GM21515 (cell line): ENCODE results near the gene ANKRD65.
"Not testable (repeated sequence)": the region's sequence is repeated elsewhere in the genome, so short reads cannot be mapped to it uniquely, and the experiment has no call there.

Experiments
- ATAC-seq: cut with Tn5 transposase; IDR thresholded peaks from one replicate; pipeline ENCODE4 v1.9.1; 2021; ENCODE audit not compliant: unreplicated experiment

ANKRD65 gene

DNA sequence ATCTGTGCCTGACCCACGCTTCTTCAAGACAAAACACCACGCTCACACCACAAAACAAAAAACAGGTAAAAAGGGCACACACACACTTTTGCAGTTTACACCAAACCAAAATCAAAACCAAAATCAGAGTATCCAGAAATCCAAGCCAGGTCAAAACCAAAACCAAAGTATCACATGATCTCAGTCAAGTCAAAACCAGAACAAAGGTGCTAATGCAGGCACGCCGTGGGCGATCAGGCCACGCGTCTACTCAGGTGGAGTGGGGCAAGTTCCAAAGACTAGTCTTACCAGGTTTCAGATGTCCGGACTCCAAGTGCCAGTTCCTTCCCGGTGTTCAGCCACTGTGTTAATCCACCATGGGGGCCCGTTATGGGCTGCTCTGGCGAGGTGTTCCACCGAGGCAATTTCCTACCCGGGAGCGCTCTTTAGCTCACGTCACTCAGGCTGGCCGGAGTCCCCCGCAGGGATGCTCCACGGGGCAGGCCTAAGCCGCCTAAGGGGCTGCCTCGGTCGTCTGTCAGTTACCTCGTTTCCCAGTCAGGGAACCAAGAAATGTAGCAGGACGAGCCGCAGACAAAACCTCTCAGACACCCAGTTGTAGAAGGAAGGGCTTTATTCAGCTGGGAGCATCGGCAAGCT is 3.1 kb downstream of the ANKRD65 start:
- ATAC-seq, result not testable (repeated sequence)

DNA sequence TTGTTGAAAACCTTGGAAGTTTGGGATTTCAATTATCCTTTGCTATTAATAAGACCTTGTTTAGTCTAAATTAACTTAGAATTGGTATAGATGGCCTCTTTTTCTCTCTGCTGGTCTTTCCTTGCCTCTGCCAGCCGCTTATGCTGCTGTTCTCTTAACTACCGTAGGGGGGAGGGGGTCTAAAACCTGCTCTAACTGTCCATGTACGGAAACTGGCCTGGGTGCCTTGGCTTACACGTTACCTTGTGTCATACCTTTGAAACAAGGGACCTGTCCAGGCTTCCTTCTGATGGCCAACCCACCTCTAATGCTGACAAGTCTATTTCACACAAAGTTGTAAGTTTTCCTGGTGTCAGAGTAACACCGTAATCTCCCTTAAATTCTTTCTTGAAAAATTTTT is 3.7 kb downstream of the ANKRD65 start:
- ATAC-seq, result not testable (repeated sequence)

DNA sequence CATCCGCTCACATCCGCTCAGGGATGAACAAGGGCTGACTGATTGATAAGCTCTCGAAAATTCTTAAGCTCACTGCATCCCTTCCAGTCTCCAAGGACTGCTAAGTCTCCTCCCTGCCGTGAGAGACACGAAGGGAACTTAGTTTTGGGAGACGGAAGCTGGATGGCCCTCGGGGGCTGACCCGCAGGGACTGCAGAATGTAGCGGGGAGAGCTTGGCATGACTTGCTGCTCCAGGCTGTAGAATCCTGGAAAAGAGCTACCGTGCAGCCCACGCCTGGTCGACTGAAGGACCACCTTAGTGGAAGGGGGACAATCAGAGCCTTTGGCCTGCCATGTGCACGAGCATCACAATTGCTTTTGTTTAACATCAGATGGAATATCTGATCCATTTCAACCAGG is 5.3 kb downstream of the ANKRD65 start:
- no peak for ATAC-seq

DNA sequence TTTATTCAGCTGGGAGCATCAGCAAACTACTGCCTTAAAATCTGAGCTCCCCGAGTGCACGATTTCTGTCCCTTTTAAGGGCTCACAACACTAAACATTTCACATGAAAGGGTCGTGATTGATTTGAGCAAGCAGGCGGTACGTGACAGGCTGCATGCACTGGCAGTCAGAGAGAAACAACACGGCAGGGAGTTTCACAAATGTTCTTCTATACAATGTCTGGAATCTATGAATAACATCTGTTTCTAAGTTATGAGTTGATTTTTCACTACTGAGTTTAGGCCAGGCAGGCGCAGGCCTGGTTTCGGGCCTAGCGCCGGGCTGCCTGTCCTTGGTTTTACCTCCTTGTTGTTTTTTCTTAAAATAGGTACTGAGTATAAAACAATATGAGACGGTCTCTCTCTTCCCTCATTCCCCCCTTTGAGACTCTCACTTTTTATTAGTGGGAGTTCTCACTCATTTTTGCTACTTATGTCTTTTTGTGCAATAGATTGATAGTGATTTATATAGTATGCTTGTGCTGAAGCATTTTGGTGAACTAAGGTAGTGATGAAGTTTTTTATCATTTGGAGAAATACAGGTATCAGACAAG is 8.7 kb downstream of the ANKRD65 start:
- ATAC-seq, result not testable (repeated sequence)

DNA sequence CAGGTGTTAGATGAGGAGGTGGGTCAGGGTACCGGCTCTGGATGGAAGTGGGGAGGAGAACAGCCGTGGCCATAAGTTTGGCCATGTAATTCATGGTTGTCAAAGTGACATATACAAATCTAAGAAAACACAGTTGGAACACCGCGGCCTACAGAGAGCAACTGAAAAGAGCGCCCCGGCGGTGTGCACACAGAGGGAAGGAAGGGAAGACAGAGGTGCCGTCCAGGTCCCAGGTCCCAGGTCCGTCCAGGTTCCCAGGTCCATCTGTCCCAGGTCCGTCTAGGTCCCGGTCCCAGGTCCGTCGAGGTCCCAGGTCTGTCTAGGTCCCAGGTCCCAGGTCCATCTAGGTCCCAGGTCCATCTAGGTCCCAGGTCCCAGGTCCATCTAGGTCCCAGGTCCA is 9.4 kb downstream of the ANKRD65 start:
- no peak for ATAC-seq

DNA sequence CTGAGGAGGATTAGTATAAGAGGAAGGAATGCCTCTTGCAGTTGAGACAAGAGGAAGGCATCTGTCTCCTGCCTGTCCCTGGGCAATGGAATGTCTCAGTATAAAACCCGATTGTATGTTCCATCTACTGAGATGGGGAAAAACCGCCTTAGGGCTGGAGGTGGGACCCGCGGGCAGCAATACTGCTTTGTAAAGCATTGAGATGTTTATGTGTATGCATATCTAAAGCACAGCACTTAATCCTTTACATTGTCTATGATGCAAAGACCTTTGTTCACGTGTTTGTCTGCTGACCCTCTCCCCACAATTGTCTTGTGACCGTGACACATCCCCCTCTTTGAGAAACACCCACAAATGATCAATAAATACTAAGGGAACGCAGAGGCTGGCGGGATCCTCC is 10.8 kb downstream of the ANKRD65 start:
- ATAC-seq, result not testable (repeated sequence)

DNA sequence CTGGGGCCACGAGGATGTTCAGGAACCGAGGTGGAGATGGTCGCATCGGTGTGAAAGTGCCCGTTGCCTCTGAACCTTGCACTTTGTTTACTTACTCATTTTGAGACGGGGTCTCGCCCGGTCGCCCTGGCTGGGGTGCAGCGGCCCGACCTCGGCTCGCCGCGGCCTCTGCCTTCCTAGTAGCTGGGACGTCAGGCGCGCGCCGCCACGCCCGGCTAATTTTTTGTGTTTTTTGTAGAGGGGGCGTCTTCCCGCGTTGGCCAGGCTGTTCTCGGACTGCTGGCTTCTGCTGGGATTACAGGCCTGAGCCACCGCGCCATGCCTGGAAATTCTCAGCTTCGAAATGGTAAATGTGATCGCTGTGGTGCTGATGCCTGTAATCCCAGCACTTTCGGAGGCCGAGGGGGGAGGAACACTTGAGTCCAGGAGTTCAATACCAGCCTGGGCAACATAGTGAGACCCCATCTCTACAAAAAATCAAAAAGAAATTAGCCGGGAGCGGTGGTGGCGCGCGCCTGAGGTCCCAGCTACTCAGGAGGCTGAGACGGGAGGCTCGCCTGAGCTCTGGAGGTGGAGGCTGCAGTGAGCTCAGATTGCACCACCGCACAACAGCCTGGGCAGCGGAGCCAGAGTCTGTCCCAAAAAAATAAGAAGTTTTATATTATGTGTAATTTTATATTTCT is 13.3 kb downstream of the ANKRD65 start:
- ATAC-seq, result peak; percentile 26

DNA sequence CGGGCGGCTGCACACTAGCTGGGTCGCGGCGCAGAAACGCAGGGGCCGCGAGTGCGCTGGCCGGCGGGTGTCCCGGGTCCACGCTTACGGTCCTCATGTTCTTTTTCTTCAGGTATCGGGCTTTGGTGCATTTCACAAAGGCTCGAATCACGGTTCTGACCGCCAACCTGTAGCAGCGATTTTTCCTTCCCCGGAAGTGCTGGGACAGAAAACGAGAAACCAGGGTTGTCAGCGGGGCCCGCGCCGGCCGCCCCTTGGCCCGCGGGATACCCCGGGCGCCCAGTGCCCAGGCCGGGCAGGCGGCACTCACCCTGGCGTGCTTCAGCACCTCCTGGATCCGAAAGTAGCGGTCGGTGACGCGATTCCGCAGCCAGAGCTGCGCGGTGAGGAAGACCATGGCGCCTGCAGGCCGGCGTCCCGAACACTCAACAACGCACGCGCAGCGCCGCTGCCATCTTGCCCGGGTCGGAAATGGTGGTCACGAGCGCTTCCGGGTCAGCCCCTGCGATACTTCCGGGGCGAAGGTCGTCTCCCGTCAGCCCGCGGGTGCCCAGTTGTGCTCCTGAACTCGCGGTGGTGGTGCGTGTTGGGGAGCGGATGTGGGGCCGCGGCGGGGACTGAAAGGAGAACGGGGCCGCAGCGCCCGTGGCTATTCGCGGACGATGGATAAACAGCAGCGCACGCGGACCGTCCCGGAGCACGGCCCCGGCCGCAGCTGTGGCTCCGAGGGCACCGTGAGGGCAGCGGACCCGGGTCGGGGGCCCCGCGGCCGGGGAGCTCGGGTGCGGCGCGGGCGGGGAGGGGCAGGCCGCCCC is 14.0 kb downstream of the ANKRD65 start, which contains the start of gene MRPL20:
MRPL20 (minus strand) TSS at position 473 of the 815 bp plus-strand sequence; CDS start at position 397, 76 bp downstream.
- ATAC-seq, result peak; percentile 86

DNA sequence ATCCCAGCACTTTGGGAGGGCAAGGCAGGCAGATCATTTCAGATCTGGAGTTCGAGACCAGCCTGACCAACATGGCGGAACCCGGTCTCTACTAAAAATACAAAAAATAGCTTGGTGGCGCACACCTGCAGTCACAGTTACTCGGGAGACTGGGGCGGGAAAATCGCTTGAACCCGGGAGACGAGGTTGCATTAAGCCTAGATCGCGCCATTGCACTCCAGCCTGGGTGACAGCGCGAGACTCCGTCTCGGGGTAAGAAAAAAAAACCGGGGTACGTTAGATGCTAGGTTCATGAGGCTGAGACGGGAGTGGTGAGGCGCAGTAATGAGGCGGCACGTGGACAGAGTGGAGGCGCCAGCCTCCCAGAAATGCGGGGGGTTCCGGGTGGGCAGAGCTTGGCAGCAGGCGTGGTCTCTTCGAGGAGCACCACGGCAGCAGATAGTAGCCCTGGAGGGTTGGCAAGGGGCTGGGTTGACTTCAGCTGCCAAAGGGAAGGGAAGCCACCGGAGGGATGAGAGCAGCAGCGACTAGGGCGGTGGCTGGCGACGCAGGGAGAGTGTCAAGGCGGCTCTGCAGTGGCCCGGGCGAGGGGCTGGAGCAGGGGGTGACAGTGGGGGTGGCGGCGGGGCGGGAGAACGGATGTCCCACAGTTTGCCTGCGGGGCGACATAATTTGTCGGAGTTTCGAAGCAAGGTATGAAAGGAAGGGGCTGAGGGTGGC is 14.8 kb downstream of the ANKRD65 start:
- ATAC-seq, result no peak

DNA sequence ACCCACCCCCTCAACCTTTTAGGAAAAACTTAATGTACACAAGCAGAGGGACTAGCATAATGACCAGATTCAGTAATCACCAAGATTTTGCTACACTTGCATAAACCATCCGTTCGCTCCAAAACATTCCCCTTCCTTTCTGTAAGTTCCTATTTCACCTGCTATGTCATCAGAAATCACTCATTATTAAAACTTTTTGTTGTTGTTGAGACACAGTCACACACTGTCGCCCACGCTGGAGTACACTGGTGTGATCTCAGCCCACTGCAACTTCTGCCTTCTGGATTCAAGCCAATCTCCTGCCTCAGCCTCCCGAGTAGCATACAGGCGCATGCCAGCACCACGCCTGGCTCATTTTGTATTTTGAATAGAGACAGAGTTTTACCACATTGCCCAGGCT is 17.4 kb downstream of the ANKRD65 start:
- no peak for ATAC-seq

DNA sequence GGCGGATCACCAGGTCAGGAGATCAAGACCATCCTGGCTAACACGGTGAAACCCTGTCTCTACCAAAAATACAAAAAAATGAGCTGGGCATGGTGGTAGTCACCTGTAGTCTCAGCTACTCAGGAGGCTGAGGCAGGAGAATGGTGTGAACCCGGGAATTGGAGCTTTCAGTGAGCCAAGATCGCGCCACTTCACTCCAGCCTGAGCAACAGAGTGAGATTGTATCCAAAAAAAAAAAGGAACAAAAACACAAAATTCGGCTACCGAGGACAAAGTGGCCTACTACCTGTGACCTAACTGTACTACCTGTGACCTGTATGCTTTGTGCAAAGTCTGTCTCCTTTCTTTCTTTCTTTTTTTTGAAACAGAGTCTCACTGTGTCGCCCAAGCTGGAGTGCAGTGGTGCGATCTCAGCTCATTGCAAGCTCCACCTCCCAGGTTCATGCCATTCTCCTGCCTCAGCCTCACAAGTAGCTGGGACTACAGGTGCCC is 18.1 kb downstream of the ANKRD65 start:
- ATAC-seq, result not testable (repeated sequence)

DNA sequence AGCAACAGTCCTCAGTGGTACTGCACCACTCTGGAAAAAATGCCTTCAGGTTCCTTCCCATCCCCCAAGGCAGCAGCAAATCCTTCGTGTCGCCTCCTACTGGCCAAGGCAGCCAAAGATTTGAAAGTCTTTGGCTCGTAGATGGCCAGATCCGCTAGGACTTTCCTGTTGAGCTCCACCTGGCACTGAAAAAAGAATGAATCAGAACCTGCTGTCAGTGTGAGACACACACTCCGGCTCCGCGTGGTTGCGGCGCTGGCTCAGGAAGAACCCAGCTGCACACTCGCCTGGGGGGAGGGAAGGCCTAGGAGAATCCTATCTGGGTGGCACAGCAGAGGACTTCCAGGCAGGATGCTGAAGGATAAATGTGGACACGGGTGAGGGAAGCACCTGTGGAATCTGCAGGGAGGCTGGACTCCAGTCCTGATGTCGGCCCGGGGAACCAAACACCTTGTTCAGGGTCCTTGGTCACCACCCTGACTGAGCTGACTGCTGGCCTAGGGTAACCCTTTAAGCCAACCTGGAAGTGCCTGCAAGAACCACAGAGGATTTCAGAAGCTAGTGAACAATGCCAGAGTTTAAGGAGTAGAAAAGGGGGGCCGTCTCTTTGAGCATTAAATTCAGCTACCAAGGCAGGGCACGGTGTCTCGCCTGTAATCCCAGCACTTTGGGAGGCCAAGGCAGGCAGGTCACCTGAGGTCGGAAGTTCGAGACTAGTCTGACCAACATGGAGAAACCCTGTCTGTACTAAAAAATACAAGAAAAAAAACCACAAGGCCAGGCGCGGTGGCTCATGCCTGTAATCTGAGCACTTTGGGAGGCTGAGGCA is 18.8 kb downstream of the ANKRD65 start:
- no peak for ATAC-seq

DNA sequence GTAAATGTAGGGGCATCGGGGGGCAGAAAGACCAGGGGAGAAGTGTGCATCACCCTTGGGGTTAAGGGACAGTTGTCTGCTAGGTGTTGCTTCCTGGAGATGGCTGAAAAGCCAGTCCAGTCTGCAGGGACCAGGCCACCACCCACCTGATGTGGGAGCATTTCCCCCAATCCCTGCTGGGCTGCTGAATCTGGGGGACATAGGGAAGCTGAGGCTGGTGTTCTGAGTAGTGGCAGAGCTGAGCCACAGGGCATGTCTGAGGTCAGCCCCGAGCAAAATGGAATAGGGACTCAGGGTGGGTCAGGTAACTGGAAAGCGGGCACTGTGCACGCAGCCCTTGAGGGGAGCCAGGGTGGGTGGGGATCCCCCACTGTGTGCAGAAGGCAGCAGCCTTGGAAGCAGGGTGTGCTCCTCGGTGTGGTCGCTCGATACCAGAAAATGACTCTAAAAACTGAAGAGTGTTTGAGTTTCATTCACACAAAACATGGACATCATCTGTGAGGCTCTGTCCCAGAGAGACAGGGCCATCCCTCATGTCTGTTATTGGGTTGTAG is 19.5 kb downstream of the ANKRD65 start:
- ATAC-seq, result no peak

DNA sequence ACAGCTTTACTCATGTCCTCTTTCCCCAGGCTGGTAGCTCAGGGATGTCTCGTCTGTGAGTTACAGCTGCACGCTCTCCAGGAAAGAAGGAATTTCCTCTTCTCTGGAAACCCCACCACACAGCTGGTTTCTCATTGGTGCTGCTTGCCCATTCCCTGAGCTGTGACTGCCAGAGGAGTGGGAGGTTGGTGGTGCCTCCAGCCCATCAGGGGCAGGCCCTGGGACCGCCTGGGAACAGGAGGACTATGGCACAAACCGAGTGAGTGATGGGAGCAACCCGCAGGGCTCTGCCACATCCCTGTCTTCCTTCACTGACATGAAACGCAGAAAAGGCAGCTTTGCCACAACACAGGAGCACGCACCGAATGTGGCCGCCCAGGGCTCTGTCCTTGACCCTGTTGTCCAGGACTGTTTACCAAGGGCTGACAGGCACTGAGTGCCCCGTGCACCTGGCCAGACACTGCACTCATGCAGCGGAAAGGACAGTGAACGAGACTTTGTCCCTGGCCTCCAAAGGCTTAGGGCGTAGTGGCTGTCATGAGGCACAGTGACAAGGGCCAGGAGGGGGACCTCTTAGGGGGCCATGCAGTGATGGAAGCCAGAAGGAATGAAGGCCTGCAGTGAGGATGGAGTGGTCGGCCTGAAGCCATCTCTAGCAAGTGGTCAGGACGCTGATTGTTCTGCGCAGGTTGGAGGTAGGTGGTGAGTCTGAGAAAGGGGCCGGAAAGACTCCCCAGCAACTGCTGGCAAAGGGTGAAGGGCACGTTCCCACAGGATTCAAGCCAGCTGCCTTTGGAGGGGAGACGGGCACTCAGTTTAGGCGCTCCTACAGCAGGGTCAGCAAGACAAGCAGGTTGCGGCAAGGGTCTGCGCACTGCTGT is 20.3 kb downstream of the ANKRD65 start:
- no peak for ATAC-seq

DNA sequence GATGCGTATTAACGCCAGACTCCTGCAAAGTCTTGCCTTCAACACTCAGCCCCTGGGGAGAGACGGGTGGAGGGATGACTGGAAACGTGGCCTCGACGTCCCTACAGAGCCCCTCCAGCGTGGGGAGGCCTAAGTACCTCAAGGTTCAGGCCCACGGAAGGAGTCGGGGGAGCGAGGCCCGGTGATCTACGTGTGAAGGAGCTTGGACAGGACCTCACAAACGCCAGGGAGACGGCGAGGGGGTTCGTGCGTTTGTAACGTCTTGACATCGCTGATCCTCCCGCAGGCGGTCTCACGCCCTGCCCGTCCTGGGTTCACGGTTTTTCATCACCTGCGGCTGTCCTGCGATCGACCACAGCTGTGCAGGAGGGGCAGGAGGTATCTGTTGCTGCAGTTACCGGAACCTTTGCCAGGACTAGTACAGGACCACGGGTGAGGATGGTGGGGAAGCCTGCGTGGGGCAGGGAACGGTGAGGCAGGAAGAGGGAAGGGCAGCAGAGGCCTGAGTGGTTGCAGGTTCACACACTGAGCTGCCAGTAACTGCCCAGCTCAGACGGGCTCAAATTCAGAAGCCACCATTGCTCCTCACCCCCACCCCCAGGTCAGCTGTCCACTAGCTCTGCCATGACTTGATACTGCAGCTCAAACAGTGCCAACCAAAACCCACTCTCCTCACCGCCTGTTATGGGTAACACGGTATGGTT is 21.1 kb downstream of the ANKRD65 start:
- ATAC-seq, result peak; percentile 8

DNA sequence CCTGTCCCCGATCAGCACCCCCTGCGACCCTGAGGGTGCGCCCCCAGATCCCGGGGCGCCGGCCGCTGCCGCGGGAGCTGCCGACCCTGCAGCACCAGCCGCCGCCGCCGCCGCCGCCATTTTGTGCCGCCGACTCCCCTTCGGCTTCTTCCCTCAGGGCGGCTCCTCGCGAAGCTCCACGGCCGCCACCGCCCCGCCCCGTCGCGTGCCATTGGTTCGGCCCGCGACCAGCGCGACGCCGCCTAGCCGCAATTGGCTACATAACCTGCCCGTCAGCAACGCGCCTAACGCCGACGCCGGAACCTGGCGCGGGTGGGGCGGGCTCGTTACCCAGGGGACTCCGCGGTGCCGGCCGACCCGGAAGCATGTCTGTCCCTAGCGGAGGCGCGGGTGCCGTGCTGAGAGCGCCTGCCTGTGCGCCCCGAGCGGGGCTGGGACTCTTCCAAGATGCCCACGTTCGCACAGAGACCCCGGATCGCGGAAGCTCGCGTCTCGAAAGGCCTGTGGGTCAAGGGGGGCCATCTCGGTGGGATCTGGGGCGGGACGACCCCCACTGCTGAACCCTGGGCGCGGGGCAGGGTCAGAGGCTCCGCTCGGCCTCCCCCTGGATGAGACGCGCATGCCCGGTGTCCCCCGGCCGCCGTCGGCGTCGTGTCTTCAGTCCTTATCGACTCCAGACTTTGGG is 21.7 kb downstream of the ANKRD65 start, which contains the start of gene CCNL2:
CCNL2 (minus strand) TSS at position 149 of the 685 bp plus-strand sequence; CDS start at position 120, 29 bp downstream.
- peak; percentile 85 for ATAC-seq

DNA sequence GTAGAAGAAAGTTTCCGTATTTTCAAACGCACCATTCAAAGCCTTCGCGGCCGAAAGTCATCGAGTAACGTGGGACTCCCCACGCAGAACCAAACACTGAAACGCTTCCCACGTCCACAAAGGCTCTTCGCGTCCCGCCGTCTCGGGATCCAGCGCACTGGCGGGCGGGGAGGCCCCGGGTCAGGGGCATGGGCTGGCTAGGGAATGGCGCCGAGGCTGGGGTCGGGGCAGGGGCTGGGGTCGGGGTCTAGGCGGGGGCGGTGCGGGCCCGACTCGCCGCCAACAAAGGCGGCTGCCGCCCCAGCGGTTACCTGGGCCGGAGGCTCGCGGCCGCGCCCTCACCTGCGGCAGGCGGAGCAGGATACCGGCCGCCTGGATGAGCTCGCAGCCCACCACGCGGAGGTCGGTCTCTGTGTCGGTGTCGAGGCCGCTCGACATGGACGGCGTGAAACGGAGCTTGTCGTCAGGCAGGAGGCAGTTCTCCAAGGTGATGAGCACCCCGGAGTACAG is 22.3 kb downstream of the ANKRD65 start:
- no peak for ATAC-seq
